Measurements from ENCODE around the gene RHOT2.

GRCh38 chr16:643050-643368 is 24.9 kb upstream of the RHOT2 start:
- TF ChIP-seq POLR2A (IDR thresholded peaks at IDR 0.05) = no peak
- no peak for TF ChIP-seq CTCF (IDR thresholded peaks at IDR 0.05)
- no peak for TF ChIP-seq EP300 (IDR thresholded peaks at IDR 0.05)
